Measurements from ENCODE around the gene ARHGAP15. TPM values are rescaled to one million over a fixed set of nuclear protein-coding genes. Genes with fewer than 3 reads are reported as not detected.

Gene ARHGAP15
- total RNA-seq, 1 experiment from 2014 or later = not detected

DNA sequence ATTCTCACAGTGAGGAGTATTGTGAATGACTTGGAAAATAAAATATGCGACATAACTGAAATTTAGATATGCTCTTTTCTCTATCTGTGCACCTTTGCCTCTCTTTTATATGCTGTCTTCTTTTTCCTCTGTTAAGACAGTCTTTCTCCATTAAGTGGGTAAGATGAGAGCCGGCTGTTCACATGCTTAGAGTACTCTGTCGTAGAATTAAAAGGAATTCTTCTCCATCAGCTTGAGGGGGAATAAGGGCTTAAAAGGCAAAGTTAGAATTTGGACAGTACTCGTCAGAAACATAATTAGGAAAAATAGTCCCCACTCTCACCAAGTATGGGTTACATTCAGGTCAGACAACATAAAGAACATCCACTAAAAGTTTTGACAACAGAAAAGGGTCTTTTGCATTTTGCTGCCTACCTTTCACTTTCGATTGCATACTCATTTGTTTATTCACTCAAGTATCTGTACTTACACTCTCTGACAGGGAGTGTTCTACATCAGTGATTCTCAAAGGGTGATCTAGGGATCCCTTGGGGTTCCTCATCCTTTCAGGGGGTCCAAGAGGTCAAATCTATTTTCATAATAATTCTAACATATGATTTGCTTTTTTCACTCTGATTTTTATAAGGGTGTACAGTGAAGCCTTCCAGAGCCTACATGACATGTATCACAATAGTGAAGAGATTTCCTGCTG is 48.0 kb downstream of the ARHGAP15 start:
- Histone ChIP-seq H3K4me1 (replicated peaks; ENCODE audit: insufficient read depth) (no peaks in the 10 kb centered on the region), H3K9me2 (ENCODE audit: insufficient read depth) (no peaks in the 10 kb centered on the region), H3K79me2 (ENCODE audit: low read depth) (no peaks in the 10 kb centered on the region), H3K27ac (no peak overlapping the region), H3F3A (ENCODE audit: insufficient read depth, low read depth) (no peaks in the 10 kb centered on the region), H3K4me2 (peak overlapping the region; percentile 30), H3K9me3 (ENCODE audit: insufficient read depth, low read depth) (no peaks in the 10 kb centered on the region; the same call in 1 of the 2 replicates), H2AFZ (peak overlapping the region; percentile 68), H3K36me3 (ENCODE audit: low read depth) (no peaks in the 10 kb centered on the region), H4K20me1 (ENCODE audit: insufficient read depth) (no peaks in the 10 kb centered on the region), H3K27me3 (ENCODE audit: insufficient read depth, low read depth) (no peaks in the 10 kb centered on the region), H3K4me3 (no peak overlapping the region)
- no peak for TF ChIP-seq EZH2 (IDR thresholded peaks at IDR 0.05; ENCODE audit: low read depth)
- TF ChIP-seq, protein P1, sequence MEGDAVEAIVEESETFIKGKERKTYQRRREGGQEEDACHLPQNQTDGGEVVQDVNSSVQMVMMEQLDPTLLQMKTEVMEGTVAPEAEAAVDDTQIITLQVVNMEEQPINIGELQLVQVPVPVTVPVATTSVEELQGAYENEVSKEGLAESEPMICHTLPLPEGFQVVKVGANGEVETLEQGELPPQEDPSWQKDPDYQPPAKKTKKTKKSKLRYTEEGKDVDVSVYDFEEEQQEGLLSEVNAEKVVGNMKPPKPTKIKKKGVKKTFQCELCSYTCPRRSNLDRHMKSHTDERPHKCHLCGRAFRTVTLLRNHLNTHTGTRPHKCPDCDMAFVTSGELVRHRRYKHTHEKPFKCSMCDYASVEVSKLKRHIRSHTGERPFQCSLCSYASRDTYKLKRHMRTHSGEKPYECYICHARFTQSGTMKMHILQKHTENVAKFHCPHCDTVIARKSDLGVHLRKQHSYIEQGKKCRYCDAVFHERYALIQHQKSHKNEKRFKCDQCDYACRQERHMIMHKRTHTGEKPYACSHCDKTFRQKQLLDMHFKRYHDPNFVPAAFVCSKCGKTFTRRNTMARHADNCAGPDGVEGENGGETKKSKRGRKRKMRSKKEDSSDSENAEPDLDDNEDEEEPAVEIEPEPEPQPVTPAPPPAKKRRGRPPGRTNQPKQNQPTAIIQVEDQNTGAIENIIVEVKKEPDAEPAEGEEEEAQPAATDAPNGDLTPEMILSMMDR (conservative IDR thresholded peaks at IDR 0.05) = no peak
- DNase-seq = no peak
- intact Hi-C loops (cut with micrococcal nuclease; ENCODE audit: unreplicated experiment) = no loop called here
- CTCF ChIA-PET = no interaction called here
- POLR2A ChIA-PET (ENCODE audit: unreplicated experiment) = no interaction called here
- BruUV-seq (replicated peaks) = no TSS peak

DNA sequence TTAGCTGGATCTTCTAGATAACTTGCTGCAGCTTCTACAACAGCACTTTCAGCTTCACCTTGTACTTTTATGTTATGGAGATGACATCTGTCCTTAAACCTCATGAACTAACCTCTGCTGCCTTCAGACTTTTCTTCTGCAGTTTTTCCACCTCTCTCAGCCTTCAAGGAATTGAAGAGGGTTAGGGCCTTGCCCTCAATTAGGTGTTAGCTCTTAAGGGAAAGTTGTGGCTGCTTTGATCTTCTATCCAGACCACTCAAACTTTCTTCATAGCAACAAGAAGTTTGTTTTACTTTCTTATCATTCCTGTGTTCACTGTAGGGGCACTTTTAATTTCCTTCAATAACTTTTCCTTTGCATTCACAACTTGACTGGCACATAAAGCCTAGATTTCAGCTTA is 52.3 kb downstream of the ARHGAP15 start:
- no peaks in the 10 kb centered on the region for H3K4me1 ChIP-seq (replicated peaks; ENCODE audit: insufficient read depth)
- BruUV-seq (replicated peaks) = no TSS peak

DNA sequence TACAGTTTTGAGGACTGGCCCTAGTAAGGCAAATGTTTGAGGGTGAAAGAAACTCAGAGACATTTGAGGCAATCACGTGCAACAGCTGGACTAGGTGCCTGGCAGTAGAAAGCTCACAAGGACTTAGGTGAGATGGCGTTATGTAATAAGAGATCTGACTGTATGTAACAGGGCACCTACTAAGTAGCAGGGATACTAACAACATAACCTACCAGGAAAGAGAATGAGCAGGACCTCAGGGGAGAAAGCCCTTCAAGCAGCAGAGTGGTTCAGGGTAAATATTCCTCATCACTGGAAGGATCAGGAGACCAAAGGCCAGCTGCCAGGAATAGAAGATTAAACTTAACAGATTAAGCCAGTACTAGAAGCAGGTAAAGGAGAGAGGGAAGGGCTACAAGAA is 53.4 kb downstream of the ARHGAP15 start:
- Histone ChIP-seq H3K27ac (no peak overlapping the region), H3K4me1 (replicated peaks; ENCODE audit: insufficient read depth) (no peaks in the 10 kb centered on the region), H3K9me2 (ENCODE audit: insufficient read depth) (no peaks in the 10 kb centered on the region), H4K20me1 (ENCODE audit: insufficient read depth) (no peaks in the 10 kb centered on the region), H3K36me3 (ENCODE audit: low read depth) (no peaks in the 10 kb centered on the region), H3F3A (ENCODE audit: insufficient read depth, low read depth) (no peaks in the 10 kb centered on the region), H3K79me2 (ENCODE audit: low read depth) (no peaks in the 10 kb centered on the region), H3K4me3 (no peak overlapping the region), H2AFZ (no peak overlapping the region), H3K4me2 (no peak overlapping the region), H3K27me3 (ENCODE audit: insufficient read depth, low read depth) (no peaks in the 10 kb centered on the region), H3K9me3 (ENCODE audit: insufficient read depth, low read depth) (no peaks in the 10 kb centered on the region; the same call in none of the 2 replicates)
- no peak for TF ChIP-seq EZH2 (IDR thresholded peaks at IDR 0.05; ENCODE audit: low read depth)
- TF ChIP-seq, protein P1 (conservative IDR thresholded peaks at IDR 0.05) = no peak
- ChIA-PET CTCF (no interaction called here), POLR2A (ENCODE audit: unreplicated experiment) (no interaction called here)
- intact Hi-C loops (cut with micrococcal nuclease; ENCODE audit: unreplicated experiment) = no loop called here
- BruUV-seq (replicated peaks) = no TSS peak
- no peak for DNase-seq

More for the DNA sequence above, 52.3 kb downstream of the ARHGAP15 start:
- H3K4me2 ChIP-seq = no peak overlapping the region
- no peaks in the 10 kb centered on the region for H3K9me2 ChIP-seq (ENCODE audit: insufficient read depth)
- no peaks in the 10 kb centered on the region; the same call in none of the 2 replicates for H3K9me3 ChIP-seq (ENCODE audit: insufficient read depth, low read depth)
- H3K4me3 ChIP-seq = no peak overlapping the region
- H3F3A ChIP-seq (ENCODE audit: insufficient read depth, low read depth) = no peaks in the 10 kb centered on the region
- H3K27me3 ChIP-seq (ENCODE audit: insufficient read depth, low read depth) = no peaks in the 10 kb centered on the region
- ChIA-PET POLR2A (ENCODE audit: unreplicated experiment) (no interaction called here), CTCF (no interaction called here)
- no peaks in the 10 kb centered on the region for H4K20me1 ChIP-seq (ENCODE audit: insufficient read depth)
- no peak overlapping the region for H3K27ac ChIP-seq
- no peak for DNase-seq
- no peaks in the 10 kb centered on the region for H3K79me2 ChIP-seq (ENCODE audit: low read depth)
- no peak overlapping the region for H2AFZ ChIP-seq
- no peaks in the 10 kb centered on the region for H3K36me3 ChIP-seq (ENCODE audit: low read depth)
- intact Hi-C loops (cut with micrococcal nuclease; ENCODE audit: unreplicated experiment) = no loop called here
- TF ChIP-seq, protein P1 (conservative IDR thresholded peaks at IDR 0.05) = no peak
- no peak for TF ChIP-seq EZH2 (IDR thresholded peaks at IDR 0.05; ENCODE audit: low read depth)
